ENCODE results near the gene PTPRN2.
"Not testable (repeated sequence)": the region's sequence is repeated elsewhere in the genome, so short reads cannot be mapped to it uniquely, and the experiment has no call there.

Gene PTPRN2

GRCh38 chr7:158530800-158531609 is 56.6 kb downstream of the PTPRN2 start:
- no peak for DNase-seq

GRCh38 chr7:158529181-158530096 is 58.2 kb downstream of the PTPRN2 start:
- DNase-seq: no peak

GRCh38 chr7:158527915-158528502 is 59.6 kb downstream of the PTPRN2 start:
- no peak for DNase-seq

GRCh38 chr7:158527495-158527894 is 60.1 kb downstream of the PTPRN2 start:
- no peak for DNase-seq

GRCh38 chr7:158527038-158527437 is 60.6 kb downstream of the PTPRN2 start:
- no peak for DNase-seq

- no peak for DNase-seq
These were observed 61.1 kb downstream of the PTPRN2 start for GRCh38 chr7:158526531-158526930.

- no peak for DNase-seq
These were observed 61.8 kb downstream of the PTPRN2 start for GRCh38 chr7:158525648-158526484.

GRCh38 chr7:158524749-158525635 is 62.6 kb downstream of the PTPRN2 start:
- DNase-seq: no peak

GRCh38 chr7:158524286-158524685 is 63.3 kb downstream of the PTPRN2 start:
- not testable (repeated sequence) for DNase-seq

- DNase-seq: not testable (repeated sequence)
These were observed 63.7 kb downstream of the PTPRN2 start for GRCh38 chr7:158523877-158524276.

GRCh38 chr7:158523165-158523856 is 64.3 kb downstream of the PTPRN2 start:
- DNase-seq: not testable (repeated sequence)

GRCh38 chr7:158521795-158522194 is 65.8 kb downstream of the PTPRN2 start:
- DNase-seq: not testable (repeated sequence)

- no peak for DNase-seq
These were observed 66.8 kb downstream of the PTPRN2 start for GRCh38 chr7:158520825-158521224.

- DNase-seq: no peak
These were observed 67.9 kb downstream of the PTPRN2 start for GRCh38 chr7:158519633-158520174.

- DNase-seq: no peak
These were observed 68.5 kb downstream of the PTPRN2 start for GRCh38 chr7:158518980-158519632.

GRCh38 chr7:158517571-158517970 is 70.1 kb downstream of the PTPRN2 start:
- DNase-seq: no peak

GRCh38 chr7:158517072-158517471 is 70.6 kb downstream of the PTPRN2 start:
- DNase-seq: no peak

- DNase-seq: no peak
These were observed 71.1 kb downstream of the PTPRN2 start for GRCh38 chr7:158516524-158516923.

GRCh38 chr7:158512869-158513268 is 74.8 kb downstream of the PTPRN2 start:
- DNase-seq: no peak

- DNase-seq: no peak
These were observed 75.6 kb downstream of the PTPRN2 start for GRCh38 chr7:158512042-158512441.
